Stomach (tissue), 9 donors: ENCODE results near the gene ITPRIP. TPM values are rescaled to one million over a fixed set of nuclear protein-coding genes. Genes with fewer than 3 reads are reported as not detected.

Experiments
- DNase-seq, 2 donors: peaks; one replicate each; pipeline versions ENCODE4 v3.0.0 to v3.0.0-alpha.2; 2013 to 2019
- H3K27ac ChIP-seq, 5 donors: fragments of 200-600 bp in 4 of 5; sonication (generic) in 4 of 5; one replicate each; pipeline ENCODE4 v1.5.1; 2013 to 2019; ENCODE audit warnings: mild to moderate bottlenecking in 1 of 5, moderate library complexity in 1 of 5
- H3K27me3 ChIP-seq, 3 donors: fragments of 200-600 bp; sonication (generic); one replicate each; pipeline ENCODE4 v1.5.1; 2017 to 2019; ENCODE audit warnings: mixed run types in 1 of 3
- H3K36me3 ChIP-seq, 4 donors: fragments of 200-600 bp; sonication (generic); 1 replicate in 3 of 4; 2 replicates in 1 of 4; pipeline ENCODE4 v1.5.1; 2016 to 2019
- H3K4me1 ChIP-seq, 4 donors: fragments of 200-600 bp; sonication (generic); one replicate each; pipeline ENCODE4 v1.5.1; 2016 to 2019
- H3K4me3 ChIP-seq, 4 donors: fragments of 200-600 bp; sonication (generic) in 3 of 4; one replicate each; pipeline ENCODE4 v1.5.1; 2016 to 2019; ENCODE audit warnings: mild to moderate bottlenecking in 1 of 4
- H3K9me3 ChIP-seq, 4 donors: fragments of 200-600 bp; sonication (generic); one replicate each; pipeline ENCODE4 v1.5.1; 2016 to 2019
- EP300 ChIP-seq: sonication (generic); formaldehyde crosslinking; IDR thresholded peaks from one replicate; pipeline ENCODE4 v1.6.1; 2017; ENCODE audit warnings: antibody characterized with exemption
- POLR2A ChIP-seq, 4 donors: fragments of 450-650 bp; IDR thresholded peaks; one replicate each; pipeline ENCODE4 v1.6.1; 2016; ENCODE audit warnings: antibody characterized with exemption in 4 of 4, control low read depth in 2 of 4, mild to moderate bottlenecking in 1 of 4, moderate library complexity in 1 of 4
- POLR2AphosphoS5 ChIP-seq, 3 donors: sonication (generic); formaldehyde crosslinking; IDR thresholded peaks; one replicate each; pipeline ENCODE4 v1.6.1; 2016; ENCODE audit warnings: antibody characterized with exemption in 3 of 3
- WGBS, 5 donors: extraction: QIAGEN DNeasy Blood & Tissue Kit in 3 of 5; methylation state at CpG; one replicate each; pipeline versions ENCODE4 v1.1.5 to v1.1.7; 2013 to 2018; 5-methylcytosine and 5-hydroxymethylcytosine counted together
- intact Hi-C: fragments of 100-400 bp; cut with DNase I; formaldehyde crosslinking; loops from one replicate; pipeline ENCODE4 v1.15.1; 2023; ENCODE audit warnings: low total_unique reads
- polyA plus RNA-seq, 3 donors: library from polyadenylated mRNA; stranded (reverse); fragments of 200-250 nt; gene quantifications; one replicate each; pipeline ENCODE4 v1.2.3, GENCODE V29; 2013
- total RNA-seq, 5 donors: library from RNA; depleted of rRNA; stranded (reverse); fragments of >200 nt; gene quantifications; one replicate each; pipeline versions ENCODE4 v1.1.0 to v1.2.3, GENCODE V29; 2014 to 2016
- TF ChIP-seq, protein P1 (sequence below), 7 experiments: fragments of 450-650 bp in 4 of 7; fragments of 200-600 bp in 3 of 7; sonication (generic) in 3 of 7; IDR thresholded peaks; one replicate each; pipeline ENCODE4 v1.5.1; 2016 to 2019; ENCODE audit warnings: antibody characterized with exemption in 7 of 7, control low read depth in 2 of 7, mild to moderate bottlenecking in 1 of 7
- donor health status: healthy with polysubstance abuse.
- donor health status: Bipolar disorder and iron deficiency.
- donor health status: healthy.

Gene ITPRIP
- total and polyA plus RNA-seq, 8 donors: 1.7 to 13.5 (median 6.9) TPM

GRCh38 chr10:104297697-104298660, 40.3 kb downstream of the ITPRIP start:
- 70 to 74% (median 71%) methylated on average over 17 of the region's 17 CpGs for WGBS, 5 donors
- TF ChIP-seq POLR2AphosphoS5 (IDR thresholded peaks at IDR 0.05) (no peak), EP300 (no peak), POLR2A (IDR thresholded peaks at IDR 0.05) (no peak)
- TF ChIP-seq, protein P1, sequence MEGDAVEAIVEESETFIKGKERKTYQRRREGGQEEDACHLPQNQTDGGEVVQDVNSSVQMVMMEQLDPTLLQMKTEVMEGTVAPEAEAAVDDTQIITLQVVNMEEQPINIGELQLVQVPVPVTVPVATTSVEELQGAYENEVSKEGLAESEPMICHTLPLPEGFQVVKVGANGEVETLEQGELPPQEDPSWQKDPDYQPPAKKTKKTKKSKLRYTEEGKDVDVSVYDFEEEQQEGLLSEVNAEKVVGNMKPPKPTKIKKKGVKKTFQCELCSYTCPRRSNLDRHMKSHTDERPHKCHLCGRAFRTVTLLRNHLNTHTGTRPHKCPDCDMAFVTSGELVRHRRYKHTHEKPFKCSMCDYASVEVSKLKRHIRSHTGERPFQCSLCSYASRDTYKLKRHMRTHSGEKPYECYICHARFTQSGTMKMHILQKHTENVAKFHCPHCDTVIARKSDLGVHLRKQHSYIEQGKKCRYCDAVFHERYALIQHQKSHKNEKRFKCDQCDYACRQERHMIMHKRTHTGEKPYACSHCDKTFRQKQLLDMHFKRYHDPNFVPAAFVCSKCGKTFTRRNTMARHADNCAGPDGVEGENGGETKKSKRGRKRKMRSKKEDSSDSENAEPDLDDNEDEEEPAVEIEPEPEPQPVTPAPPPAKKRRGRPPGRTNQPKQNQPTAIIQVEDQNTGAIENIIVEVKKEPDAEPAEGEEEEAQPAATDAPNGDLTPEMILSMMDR (IDR thresholded peaks at IDR 0.05): no peak
- Histone ChIP-seq H3K36me3 (no peaks in the 10 kb centered on the region), H3K27ac (no peak overlapping the region), H3K4me3 (no peak overlapping the region), H3K27me3 (no peaks in the 10 kb centered on the region), H3K9me3 (no peaks in the 10 kb centered on the region), H3K4me1 (peaks cover 0 to 21% (median 16%) of the 10 kb centered on the region in 4 donors)
- intact Hi-C loops: no loop called here
- no peak for DNase-seq

GRCh38 chr10:104296687-104297436, 41.4 kb downstream of the ITPRIP start:
- TF ChIP-seq, protein P1 (IDR thresholded peaks at IDR 0.05): no peak
- TF ChIP-seq POLR2AphosphoS5 (IDR thresholded peaks at IDR 0.05) (no peak), POLR2A (IDR thresholded peaks at IDR 0.05) (no peak), EP300 (no peak)
- H3K9me3 ChIP-seq: no peaks in the 10 kb centered on the region
- peaks cover 0 to 23% (median 16%) of the 10 kb centered on the region in 4 donors for H3K4me1 ChIP-seq
- H3K4me3 ChIP-seq: no peak overlapping the region
- H3K27me3 ChIP-seq: no peaks in the 10 kb centered on the region
- no peak overlapping the region for H3K27ac ChIP-seq
- intact Hi-C loops: no loop called here
- no peak for DNase-seq
- H3K36me3 ChIP-seq: no peaks in the 10 kb centered on the region
- WGBS, 5 donors: 94 to 97% (median 96%) methylated on average over 10 of the region's 10 CpGs

- DNase-seq: no peak
- no peak overlapping the region for H3K27ac ChIP-seq
- no peaks in the 10 kb centered on the region for H3K9me3 ChIP-seq
- no peak overlapping the region for H3K4me3 ChIP-seq
- 74 to 87% (median 81%) methylated on average over 5 of the region's 5 CpGs for WGBS, 5 donors
- no peaks in the 10 kb centered on the region for H3K27me3 ChIP-seq
- no peak for TF ChIP-seq EP300
- TF ChIP-seq, protein P1 (IDR thresholded peaks at IDR 0.05): no peak
- TF ChIP-seq POLR2A (IDR thresholded peaks at IDR 0.05): no peak
- TF ChIP-seq POLR2AphosphoS5 (IDR thresholded peaks at IDR 0.05): no peak
- H3K4me1 ChIP-seq: peaks cover 0 to 14% (median 4%) of the 10 kb centered on the region in 4 donors
- intact Hi-C loops: loop anchor here (5.0 kb wide), 1 partner anchor 58 kb away; the partner anchor contains the start of gene CFAP58
- no peaks in the 10 kb centered on the region for H3K36me3 ChIP-seq
Measured at GRCh38 chr10:104293781-104294321, 44.4 kb downstream of the ITPRIP start.

DNA sequence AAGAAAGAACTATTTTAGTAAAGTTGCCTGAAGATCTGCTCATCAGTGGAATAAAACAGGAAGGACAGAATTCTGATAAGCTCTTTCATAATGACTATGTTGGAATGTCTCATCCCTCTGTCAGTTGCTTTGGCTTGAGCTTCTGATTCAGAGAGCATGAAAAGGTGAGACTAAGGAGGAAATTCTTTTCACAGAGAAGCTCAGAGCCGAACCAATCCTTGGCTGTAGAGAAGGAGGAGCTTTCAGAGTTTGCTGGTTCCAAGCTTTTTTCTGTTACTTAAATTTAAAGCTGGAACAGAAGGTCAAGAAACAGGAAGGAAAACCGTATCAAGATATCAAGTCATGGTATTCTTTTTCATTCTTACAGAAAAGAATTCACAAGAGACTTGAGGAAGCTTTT, 45.3 kb downstream of the ITPRIP start:
- WGBS, 5 donors: 42 to 81% (median 63%) methylated on average over 2 of the region's 2 CpGs
- TF ChIP-seq POLR2A (IDR thresholded peaks at IDR 0.05) (no peak), POLR2AphosphoS5 (IDR thresholded peaks at IDR 0.05) (no peak), EP300 (no peak)
- TF ChIP-seq, protein P1 (IDR thresholded peaks at IDR 0.05): no peak
- intact Hi-C loops: loop anchor here (5.0 kb wide), 1 partner anchor 59 kb away; the partner anchor contains the start of gene CFAP58
- no peak for DNase-seq
- H3K36me3 ChIP-seq: no peaks in the 10 kb centered on the region
- H3K4me3 ChIP-seq: no peak overlapping the region
- H3K9me3 ChIP-seq: no peaks in the 10 kb centered on the region
- no peaks in the 10 kb centered on the region for H3K27me3 ChIP-seq
- no peak overlapping the region for H3K27ac ChIP-seq
- H3K4me1 ChIP-seq: peaks cover 0 to 13% (median 4%) of the 10 kb centered on the region in 4 donors
